ENCODE results near the gene ASB1. TPM values are rescaled to one million over a fixed set of nuclear protein-coding genes. Genes with fewer than 3 reads are reported as not detected.

The ASB1 gene
- total RNA-seq, 2 experiments from 2014 or later, result 14.3 to 19.6 TPM

DNA sequence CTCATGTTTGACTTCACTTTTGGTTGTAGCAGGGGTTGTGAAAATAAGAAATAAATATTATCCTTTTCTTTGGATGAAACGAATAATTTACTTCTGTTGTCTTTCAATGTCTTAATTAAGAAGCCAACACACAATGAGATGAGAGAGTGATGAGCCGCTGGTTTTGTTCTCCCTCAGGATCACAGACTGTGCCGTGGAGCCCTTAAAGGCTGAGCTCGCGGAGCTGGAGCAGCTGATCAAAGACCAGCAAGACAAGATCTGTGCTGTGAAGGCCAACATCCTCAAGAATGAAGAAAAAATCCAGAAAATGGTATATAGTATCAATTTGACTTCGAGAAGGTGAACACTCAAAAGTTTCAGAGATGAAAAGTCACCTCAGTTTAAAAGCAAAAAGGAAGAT is 28.1 kb upstream of the ASB1 start:
- intact Hi-C loops (cut with DNase I, micrococcal nuclease), result no loop called here
- H3K27me3 Mint-ChIP-seq, result no peaks in the 10 kb centered on the region
- DNase-seq (no peak), ATAC-seq (ENCODE audit: poor library complexity) (no peak)
- no peaks in the 10 kb centered on the region for H3K36me3 ChIP-seq (ENCODE audit: insufficient read depth, low read length)
- no peaks in the 10 kb centered on the region for H3K9me3 ChIP-seq (ENCODE audit: control insufficient read depth in 1 of 2, insufficient read depth in 1 of 2, low read length in 2 of 2)
- peaks cover 16% of the 10 kb centered on the region for H3K36me3 Mint-ChIP-seq (ENCODE audit: low read depth)
- H3K27me3 ChIP-seq (ENCODE audit: control insufficient read depth in 1 of 2, insufficient read depth in 2 of 2, low read length in 2 of 2), result no peaks in the 10 kb centered on the region
- TF ChIP-seq, protein P1, sequence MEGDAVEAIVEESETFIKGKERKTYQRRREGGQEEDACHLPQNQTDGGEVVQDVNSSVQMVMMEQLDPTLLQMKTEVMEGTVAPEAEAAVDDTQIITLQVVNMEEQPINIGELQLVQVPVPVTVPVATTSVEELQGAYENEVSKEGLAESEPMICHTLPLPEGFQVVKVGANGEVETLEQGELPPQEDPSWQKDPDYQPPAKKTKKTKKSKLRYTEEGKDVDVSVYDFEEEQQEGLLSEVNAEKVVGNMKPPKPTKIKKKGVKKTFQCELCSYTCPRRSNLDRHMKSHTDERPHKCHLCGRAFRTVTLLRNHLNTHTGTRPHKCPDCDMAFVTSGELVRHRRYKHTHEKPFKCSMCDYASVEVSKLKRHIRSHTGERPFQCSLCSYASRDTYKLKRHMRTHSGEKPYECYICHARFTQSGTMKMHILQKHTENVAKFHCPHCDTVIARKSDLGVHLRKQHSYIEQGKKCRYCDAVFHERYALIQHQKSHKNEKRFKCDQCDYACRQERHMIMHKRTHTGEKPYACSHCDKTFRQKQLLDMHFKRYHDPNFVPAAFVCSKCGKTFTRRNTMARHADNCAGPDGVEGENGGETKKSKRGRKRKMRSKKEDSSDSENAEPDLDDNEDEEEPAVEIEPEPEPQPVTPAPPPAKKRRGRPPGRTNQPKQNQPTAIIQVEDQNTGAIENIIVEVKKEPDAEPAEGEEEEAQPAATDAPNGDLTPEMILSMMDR (IDR thresholded peaks at IDR 0.05), result no peak
- H3K9me3 Mint-ChIP-seq, result no peaks in the 10 kb centered on the region
- no peak overlapping the region for H3K27ac ChIP-seq (ENCODE audit: low read depth in 1 of 2, low read length in 2 of 2)
- ChIA-PET CTCF (no interaction called here), POLR2A (no interaction called here)
- H3K4me3 Mint-ChIP-seq, result no peak overlapping the region
- H3K4me1 Mint-ChIP-seq (ENCODE audit: low read depth), result no peaks in the 10 kb centered on the region
- no peak overlapping the region for H3K27ac Mint-ChIP-seq
- H3K4me1 ChIP-seq (ENCODE audit: insufficient read depth, low read length), result no peaks in the 10 kb centered on the region
- no peak overlapping the region for H3K4me3 ChIP-seq (ENCODE audit: low read length)

DNA sequence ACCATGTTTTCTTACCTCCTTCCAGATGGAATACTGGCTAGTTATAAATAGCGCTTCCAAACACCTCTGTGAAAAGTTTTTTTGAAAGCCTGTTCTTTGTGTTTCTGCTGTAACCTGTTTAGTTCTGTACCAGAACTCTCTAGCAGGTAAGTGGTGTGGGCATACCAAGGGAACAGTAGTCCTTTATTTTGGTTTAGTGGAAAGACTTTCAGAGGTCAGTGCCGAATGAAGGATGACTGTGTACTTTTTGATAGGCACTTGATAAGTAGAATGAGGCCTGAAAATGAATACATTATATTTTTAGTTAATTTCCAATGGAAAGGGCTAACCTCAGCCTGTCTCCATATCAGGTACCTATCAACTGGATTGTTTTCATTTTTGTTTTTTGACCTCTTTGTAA is 27.6 kb upstream of the ASB1 start:
- H3K27ac Mint-ChIP-seq, result no peak overlapping the region
- ATAC-seq (ENCODE audit: poor library complexity), result no peak

DNA sequence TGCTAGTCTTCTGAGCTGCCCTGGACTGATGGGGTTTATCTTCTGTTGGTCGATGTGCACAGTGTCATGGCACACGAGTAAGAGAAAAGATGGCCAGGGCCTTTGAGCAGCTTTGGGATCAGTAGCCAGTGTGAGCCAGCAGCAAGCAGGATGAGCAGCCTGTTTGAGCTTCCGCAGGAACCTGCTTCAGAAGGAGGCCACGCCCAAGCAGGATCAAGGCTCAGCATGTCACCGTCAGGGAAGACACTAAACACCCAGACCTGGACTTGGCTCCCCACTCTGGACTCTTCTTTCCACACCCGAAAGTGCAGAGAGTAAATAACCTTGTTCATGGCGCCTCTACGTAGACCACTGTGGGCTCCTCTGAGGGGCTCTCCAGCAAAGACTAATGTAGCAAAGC is 25.2 kb upstream of the ASB1 start:
- Histone ChIP-seq H3K27ac (ENCODE audit: low read depth in 1 of 2, low read length in 2 of 2) (no peak overlapping the region), H3K4me1 (ENCODE audit: insufficient read depth, low read length) (peaks cover 7% of the 10 kb centered on the region), H3K4me3 (ENCODE audit: low read length) (no peak overlapping the region), H3K9me3 (ENCODE audit: control insufficient read depth in 1 of 2, insufficient read depth in 1 of 2, low read length in 2 of 2) (no peaks in the 10 kb centered on the region), H3K27me3 (ENCODE audit: control insufficient read depth in 1 of 2, insufficient read depth in 2 of 2, low read length in 2 of 2) (no peaks in the 10 kb centered on the region), H3K36me3 (ENCODE audit: insufficient read depth, low read length) (no peaks in the 10 kb centered on the region)
- H3K4me1 Mint-ChIP-seq (ENCODE audit: low read depth), result no peaks in the 10 kb centered on the region
- no peak overlapping the region for H3K4me3 Mint-ChIP-seq
- ATAC-seq (ENCODE audit: poor library complexity) (no peak), DNase-seq (no peak)
- no peak overlapping the region for H3K27ac Mint-ChIP-seq
- CTCF ChIA-PET, result no interaction called here
- POLR2A ChIA-PET, result no interaction called here
- intact Hi-C loops (cut with DNase I, micrococcal nuclease), result no loop called here
- no peaks in the 10 kb centered on the region for H3K27me3 Mint-ChIP-seq
- H3K36me3 Mint-ChIP-seq (ENCODE audit: low read depth), result peaks cover 16% of the 10 kb centered on the region
- no peaks in the 10 kb centered on the region for H3K9me3 Mint-ChIP-seq
- TF ChIP-seq, protein P1 (IDR thresholded peaks at IDR 0.05), result no peak

More for the DNA sequence above, 27.6 kb upstream of the ASB1 start:
- ChIA-PET POLR2A (no interaction called here), CTCF (no interaction called here)
- no peak overlapping the region for H3K4me3 ChIP-seq (ENCODE audit: low read length)
- intact Hi-C loops (cut with DNase I, micrococcal nuclease), result no loop called here
- H3K36me3 Mint-ChIP-seq (ENCODE audit: low read depth), result peaks cover 16% of the 10 kb centered on the region
- H3K4me1 ChIP-seq (ENCODE audit: insufficient read depth, low read length), result no peaks in the 10 kb centered on the region
- H3K36me3 ChIP-seq (ENCODE audit: insufficient read depth, low read length), result no peaks in the 10 kb centered on the region
- H3K4me3 Mint-ChIP-seq, result no peak overlapping the region
- no peak for DNase-seq
- H3K9me3 Mint-ChIP-seq, result no peaks in the 10 kb centered on the region
- no peaks in the 10 kb centered on the region for H3K4me1 Mint-ChIP-seq (ENCODE audit: low read depth)
- no peaks in the 10 kb centered on the region for H3K27me3 ChIP-seq (ENCODE audit: control insufficient read depth in 1 of 2, insufficient read depth in 2 of 2, low read length in 2 of 2)
- no peak overlapping the region for H3K27ac ChIP-seq (ENCODE audit: low read depth in 1 of 2, low read length in 2 of 2)
- no peaks in the 10 kb centered on the region for H3K9me3 ChIP-seq (ENCODE audit: control insufficient read depth in 1 of 2, insufficient read depth in 1 of 2, low read length in 2 of 2)
- H3K27me3 Mint-ChIP-seq, result no peaks in the 10 kb centered on the region
- TF ChIP-seq, protein P1 (IDR thresholded peaks at IDR 0.05), result no peak

Measured in CD4-positive, alpha-beta T cell (primary cell).